Hepatocyte (in vitro differentiated cells): ENCODE results near the gene KPNA6. TPM values are rescaled to one million over a fixed set of nuclear protein-coding genes. Genes with fewer than 3 reads are reported as not detected.

Experiments used
- DNase-seq: peaks from one replicate; pipeline ENCODE4 v3.0.0-alpha.2; 2016; ENCODE audit warnings: low spot score
- H2AFZ ChIP-seq: fragments of 200-600 bp; sonication (generic); 2 replicates; pipeline ENCODE4 v1.6.0; 2016; ENCODE audit warnings: antibody characterized with exemption, mild to moderate bottlenecking
- H3K27ac ChIP-seq: fragments of 200-600 bp; sonication (generic); 2 replicates; pipeline ENCODE4 v1.5.1; 2016; ENCODE audit warnings: mild to moderate bottlenecking
- H3K27me3 ChIP-seq: fragments of 200-600 bp; sonication (generic); 2 replicates; pipeline ENCODE4 v1.6.1; 2016
- H3K36me3 ChIP-seq: fragments of 200-600 bp; sonication (generic); replicated peaks from 2 replicates; pipeline ENCODE4 v1.5.1; 2016; ENCODE audit warnings: low read depth; ENCODE audit not compliant: insufficient read depth
- H3K4me1 ChIP-seq: fragments of 200-600 bp; sonication (generic); 2 replicates; pipeline ENCODE4 v1.5.1; 2016; ENCODE audit warnings: mild to moderate bottlenecking, moderate library complexity; ENCODE audit not compliant: insufficient read depth
- H3K4me2 ChIP-seq: fragments of 200-600 bp; sonication (generic); 2 replicates; pipeline ENCODE4 v1.6.0; 2016
- H3K4me3 ChIP-seq: fragments of 200-600 bp; sonication (generic); 2 replicates; pipeline ENCODE4 v1.5.1; 2016; ENCODE audit warnings: mild to moderate bottlenecking
- H3K79me2 ChIP-seq: fragments of 200-600 bp; sonication (generic); 2 replicates; pipeline ENCODE4 v1.6.0; 2017; ENCODE audit warnings: mild to moderate bottlenecking
- H3K9me2 ChIP-seq: fragments of 200-600 bp; sonication (generic); replicated peaks from 2 replicates; pipeline ENCODE4 v1.6.0; 2017; ENCODE audit warnings: mild to moderate bottlenecking; ENCODE audit not compliant: insufficient read depth
- H3K9me3 ChIP-seq: fragments of 200-600 bp; sonication (generic); 2 replicates; pipeline ENCODE4 v1.5.1; 2016; ENCODE audit warnings: low read depth, mild to moderate bottlenecking
- H4K20me1 ChIP-seq: fragments of 200-600 bp; sonication (generic); 2 replicates; pipeline ENCODE4 v1.6.0; 2016; ENCODE audit warnings: mild to moderate bottlenecking; ENCODE audit not compliant: insufficient read depth, poor library complexity, severe bottlenecking
- EZH2 ChIP-seq: fragments of 200-600 bp; sonication (generic); IDR thresholded peaks from 2 replicates; pipeline ENCODE4 v1.6.1; 2016; ENCODE audit warnings: antibody characterized with exemption, mild to moderate bottlenecking, borderline replicate concordance
- EZH2phosphoT487 ChIP-seq: fragments of 200-600 bp; sonication (generic); IDR thresholded peaks from one replicate; pipeline ENCODE4 v1.6.1; 2018; ENCODE audit warnings: antibody characterized with exemption, mild to moderate bottlenecking, low read depth, moderate library complexity; ENCODE audit not compliant: unreplicated experiment, severe bottlenecking
- WGBS: methylation state at CpG from one replicate; pipeline ENCODE4 v1.1.6; 2016; ENCODE audit warnings: low lambda C conversion rate; ENCODE audit errors: missing lambda C conversion rate; 5-methylcytosine and 5-hydroxymethylcytosine counted together
- polyA plus RNA-seq: library from polyadenylated mRNA; unstranded; fragments of >200 nt; fragmentation: Nextera tagmentation; extraction: Ambion mirVana; gene quantifications from 2 replicates; pipeline ENCODE4 v1.2.1, GENCODE V29; 2016
- total RNA-seq: library from RNA; depleted of rRNA; stranded (reverse); fragments of >200 nt; gene quantifications from 2 replicates; pipeline ENCODE4 v1.2.3, GENCODE V29; 2014
- TF ChIP-seq, protein P1 (sequence below): fragments of 200-600 bp; sonication (generic); IDR thresholded peaks from 2 replicates; pipeline ENCODE4 v1.5.1; 2016; ENCODE audit warnings: antibody characterized with exemption, mild to moderate bottlenecking; ENCODE audit not compliant: poor library complexity

The KPNA6 gene
- total and polyA plus RNA-seq, 2 experiments from 2014 or later = 30.3 to 48.5 TPM

- Histone ChIP-seq H3K4me1 (no peaks in the 10 kb centered on the region), H3K4me2 (no peak overlapping the region), H3K36me3 (no peaks in the 10 kb centered on the region), H2AFZ (no peak overlapping the region), H3K4me3 (no peak overlapping the region), H3K9me3 (no peaks in the 10 kb centered on the region), H3K27me3 (no peaks in the 10 kb centered on the region), H4K20me1 (peaks cover 90% of the 10 kb centered on the region), H3K9me2 (no peaks in the 10 kb centered on the region), H3K27ac (no peak overlapping the region), H3K79me2 (peaks cover 98% of the 10 kb centered on the region)
- no peak for DNase-seq
- WGBS = 94% methylated on average over 8 of the region's 8 CpGs
- TF ChIP-seq EZH2 = no peak
Observed at GRCh38 chr1:32125313-32125712, 17.5 kb downstream of the KPNA6 start.

GRCh38 chr1:32126770-32127169, 18.9 kb downstream of the KPNA6 start:
- Histone ChIP-seq H3K4me3 (no peak overlapping the region), H3K27me3 (no peaks in the 10 kb centered on the region), H3K4me2 (no peak overlapping the region), H4K20me1 (peaks cover 89% of the 10 kb centered on the region), H3K36me3 (no peaks in the 10 kb centered on the region), H2AFZ (no peak overlapping the region), H3K9me3 (no peaks in the 10 kb centered on the region), H3K4me1 (no peaks in the 10 kb centered on the region), H3K27ac (no peak overlapping the region), H3K9me2 (no peaks in the 10 kb centered on the region), H3K79me2 (peaks cover 98% of the 10 kb centered on the region)
- TF ChIP-seq EZH2phosphoT487 = no peak
- no peak for TF ChIP-seq EZH2
- TF ChIP-seq, protein P1, sequence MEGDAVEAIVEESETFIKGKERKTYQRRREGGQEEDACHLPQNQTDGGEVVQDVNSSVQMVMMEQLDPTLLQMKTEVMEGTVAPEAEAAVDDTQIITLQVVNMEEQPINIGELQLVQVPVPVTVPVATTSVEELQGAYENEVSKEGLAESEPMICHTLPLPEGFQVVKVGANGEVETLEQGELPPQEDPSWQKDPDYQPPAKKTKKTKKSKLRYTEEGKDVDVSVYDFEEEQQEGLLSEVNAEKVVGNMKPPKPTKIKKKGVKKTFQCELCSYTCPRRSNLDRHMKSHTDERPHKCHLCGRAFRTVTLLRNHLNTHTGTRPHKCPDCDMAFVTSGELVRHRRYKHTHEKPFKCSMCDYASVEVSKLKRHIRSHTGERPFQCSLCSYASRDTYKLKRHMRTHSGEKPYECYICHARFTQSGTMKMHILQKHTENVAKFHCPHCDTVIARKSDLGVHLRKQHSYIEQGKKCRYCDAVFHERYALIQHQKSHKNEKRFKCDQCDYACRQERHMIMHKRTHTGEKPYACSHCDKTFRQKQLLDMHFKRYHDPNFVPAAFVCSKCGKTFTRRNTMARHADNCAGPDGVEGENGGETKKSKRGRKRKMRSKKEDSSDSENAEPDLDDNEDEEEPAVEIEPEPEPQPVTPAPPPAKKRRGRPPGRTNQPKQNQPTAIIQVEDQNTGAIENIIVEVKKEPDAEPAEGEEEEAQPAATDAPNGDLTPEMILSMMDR = no peak
- DNase-seq = no peak
- 96% methylated on average over 3 of the region's 3 CpGs for WGBS

- H3K9me2 ChIP-seq = no peaks in the 10 kb centered on the region
- no peaks in the 10 kb centered on the region for H3K27me3 ChIP-seq
- H2AFZ ChIP-seq = no peak overlapping the region
- no peaks in the 10 kb centered on the region for H3K36me3 ChIP-seq
- no peak for DNase-seq
- H4K20me1 ChIP-seq = peaks cover 81% of the 10 kb centered on the region
- peaks cover 98% of the 10 kb centered on the region for H3K79me2 ChIP-seq
- H3K9me3 ChIP-seq = no peaks in the 10 kb centered on the region
- H3K4me1 ChIP-seq = no peaks in the 10 kb centered on the region
- no peak overlapping the region for H3K4me3 ChIP-seq
- H3K27ac ChIP-seq = no peak overlapping the region
- TF ChIP-seq EZH2phosphoT487 (no peak), EZH2 (no peak)
- TF ChIP-seq, protein P1 = no peak
- H3K4me2 ChIP-seq = no peak overlapping the region
- WGBS = 68% methylated on average over 4 of the region's 4 CpGs
Observed at GRCh38 chr1:32127409-32128198, 19.7 kb downstream of the KPNA6 start.

- TF ChIP-seq EZH2phosphoT487 (no peak), EZH2 (no peak)
- TF ChIP-seq, protein P1 = no peak
- no peak overlapping the region for H3K27ac ChIP-seq
- H3K4me1 ChIP-seq = no peaks in the 10 kb centered on the region
- peaks cover 95% of the 10 kb centered on the region for H3K79me2 ChIP-seq
- no peaks in the 10 kb centered on the region for H3K9me3 ChIP-seq
- no peaks in the 10 kb centered on the region for H3K9me2 ChIP-seq
- 72% methylated on average over 1 of the region's 1 CpG for WGBS
- no peak overlapping the region for H3K4me2 ChIP-seq
- no peak for DNase-seq
- peaks cover 72% of the 10 kb centered on the region for H4K20me1 ChIP-seq
- H3K27me3 ChIP-seq = no peaks in the 10 kb centered on the region
- no peak overlapping the region for H2AFZ ChIP-seq
- no peak overlapping the region for H3K4me3 ChIP-seq
- H3K36me3 ChIP-seq = no peaks in the 10 kb centered on the region
Observed at GRCh38 chr1:32128479-32128878, 20.6 kb downstream of the KPNA6 start.
